Measurements from ENCODE around the gene ELP1.

DNA sequence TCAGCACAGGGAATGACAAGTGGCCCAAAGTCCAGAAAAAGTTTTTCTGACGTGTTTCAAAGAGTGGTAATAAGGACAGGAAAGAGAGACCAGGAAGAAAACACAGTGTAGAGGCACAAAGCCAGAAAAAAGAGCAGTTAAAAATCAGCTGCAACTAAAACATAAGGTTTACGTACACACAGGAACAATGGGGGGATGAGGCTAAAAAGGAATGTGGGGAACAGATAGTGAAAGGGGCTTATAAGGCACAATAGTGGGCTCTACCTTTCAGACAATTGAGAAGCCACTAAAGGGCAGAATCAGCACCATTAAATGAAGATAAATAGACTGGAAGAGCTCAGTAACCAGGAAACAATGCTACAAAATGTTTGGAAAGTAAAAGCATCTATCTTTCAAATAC, 5.5 kb downstream of the ELP1 start:
- TF ChIP-seq, protein P1, sequence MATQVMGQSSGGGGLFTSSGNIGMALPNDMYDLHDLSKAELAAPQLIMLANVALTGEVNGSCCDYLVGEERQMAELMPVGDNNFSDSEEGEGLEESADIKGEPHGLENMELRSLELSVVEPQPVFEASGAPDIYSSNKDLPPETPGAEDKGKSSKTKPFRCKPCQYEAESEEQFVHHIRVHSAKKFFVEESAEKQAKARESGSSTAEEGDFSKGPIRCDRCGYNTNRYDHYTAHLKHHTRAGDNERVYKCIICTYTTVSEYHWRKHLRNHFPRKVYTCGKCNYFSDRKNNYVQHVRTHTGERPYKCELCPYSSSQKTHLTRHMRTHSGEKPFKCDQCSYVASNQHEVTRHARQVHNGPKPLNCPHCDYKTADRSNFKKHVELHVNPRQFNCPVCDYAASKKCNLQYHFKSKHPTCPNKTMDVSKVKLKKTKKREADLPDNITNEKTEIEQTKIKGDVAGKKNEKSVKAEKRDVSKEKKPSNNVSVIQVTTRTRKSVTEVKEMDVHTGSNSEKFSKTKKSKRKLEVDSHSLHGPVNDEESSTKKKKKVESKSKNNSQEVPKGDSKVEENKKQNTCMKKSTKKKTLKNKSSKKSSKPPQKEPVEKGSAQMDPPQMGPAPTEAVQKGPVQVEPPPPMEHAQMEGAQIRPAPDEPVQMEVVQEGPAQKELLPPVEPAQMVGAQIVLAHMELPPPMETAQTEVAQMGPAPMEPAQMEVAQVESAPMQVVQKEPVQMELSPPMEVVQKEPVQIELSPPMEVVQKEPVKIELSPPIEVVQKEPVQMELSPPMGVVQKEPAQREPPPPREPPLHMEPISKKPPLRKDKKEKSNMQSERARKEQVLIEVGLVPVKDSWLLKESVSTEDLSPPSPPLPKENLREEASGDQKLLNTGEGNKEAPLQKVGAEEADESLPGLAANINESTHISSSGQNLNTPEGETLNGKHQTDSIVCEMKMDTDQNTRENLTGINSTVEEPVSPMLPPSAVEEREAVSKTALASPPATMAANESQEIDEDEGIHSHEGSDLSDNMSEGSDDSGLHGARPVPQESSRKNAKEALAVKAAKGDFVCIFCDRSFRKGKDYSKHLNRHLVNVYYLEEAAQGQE (IDR thresholded peaks at IDR 0.05), result no peak
- TF ChIP-seq, protein P2, sequence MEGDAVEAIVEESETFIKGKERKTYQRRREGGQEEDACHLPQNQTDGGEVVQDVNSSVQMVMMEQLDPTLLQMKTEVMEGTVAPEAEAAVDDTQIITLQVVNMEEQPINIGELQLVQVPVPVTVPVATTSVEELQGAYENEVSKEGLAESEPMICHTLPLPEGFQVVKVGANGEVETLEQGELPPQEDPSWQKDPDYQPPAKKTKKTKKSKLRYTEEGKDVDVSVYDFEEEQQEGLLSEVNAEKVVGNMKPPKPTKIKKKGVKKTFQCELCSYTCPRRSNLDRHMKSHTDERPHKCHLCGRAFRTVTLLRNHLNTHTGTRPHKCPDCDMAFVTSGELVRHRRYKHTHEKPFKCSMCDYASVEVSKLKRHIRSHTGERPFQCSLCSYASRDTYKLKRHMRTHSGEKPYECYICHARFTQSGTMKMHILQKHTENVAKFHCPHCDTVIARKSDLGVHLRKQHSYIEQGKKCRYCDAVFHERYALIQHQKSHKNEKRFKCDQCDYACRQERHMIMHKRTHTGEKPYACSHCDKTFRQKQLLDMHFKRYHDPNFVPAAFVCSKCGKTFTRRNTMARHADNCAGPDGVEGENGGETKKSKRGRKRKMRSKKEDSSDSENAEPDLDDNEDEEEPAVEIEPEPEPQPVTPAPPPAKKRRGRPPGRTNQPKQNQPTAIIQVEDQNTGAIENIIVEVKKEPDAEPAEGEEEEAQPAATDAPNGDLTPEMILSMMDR (IDR thresholded peaks at IDR 0.05; ENCODE audit: low read depth, low read length, missing input control), result no peak
- TF ChIP-seq TAF1 (conservative IDR thresholded peaks at IDR 0.05), result no peak
- TF ChIP-seq EGR1 (IDR thresholded peaks at IDR 0.05; ENCODE audit: low read depth in 2 of 2), result no peak
- no peak for TF ChIP-seq GABPA (IDR thresholded peaks at IDR 0.05 in 1 of 2, conservative IDR thresholded peaks at IDR 0.05 in 1 of 2)
- TF ChIP-seq SP1 (IDR thresholded peaks at IDR 0.05), result no peak
